ENCODE measurements around the gene SPATA31D4.

Gene SPATA31D4

DNA sequence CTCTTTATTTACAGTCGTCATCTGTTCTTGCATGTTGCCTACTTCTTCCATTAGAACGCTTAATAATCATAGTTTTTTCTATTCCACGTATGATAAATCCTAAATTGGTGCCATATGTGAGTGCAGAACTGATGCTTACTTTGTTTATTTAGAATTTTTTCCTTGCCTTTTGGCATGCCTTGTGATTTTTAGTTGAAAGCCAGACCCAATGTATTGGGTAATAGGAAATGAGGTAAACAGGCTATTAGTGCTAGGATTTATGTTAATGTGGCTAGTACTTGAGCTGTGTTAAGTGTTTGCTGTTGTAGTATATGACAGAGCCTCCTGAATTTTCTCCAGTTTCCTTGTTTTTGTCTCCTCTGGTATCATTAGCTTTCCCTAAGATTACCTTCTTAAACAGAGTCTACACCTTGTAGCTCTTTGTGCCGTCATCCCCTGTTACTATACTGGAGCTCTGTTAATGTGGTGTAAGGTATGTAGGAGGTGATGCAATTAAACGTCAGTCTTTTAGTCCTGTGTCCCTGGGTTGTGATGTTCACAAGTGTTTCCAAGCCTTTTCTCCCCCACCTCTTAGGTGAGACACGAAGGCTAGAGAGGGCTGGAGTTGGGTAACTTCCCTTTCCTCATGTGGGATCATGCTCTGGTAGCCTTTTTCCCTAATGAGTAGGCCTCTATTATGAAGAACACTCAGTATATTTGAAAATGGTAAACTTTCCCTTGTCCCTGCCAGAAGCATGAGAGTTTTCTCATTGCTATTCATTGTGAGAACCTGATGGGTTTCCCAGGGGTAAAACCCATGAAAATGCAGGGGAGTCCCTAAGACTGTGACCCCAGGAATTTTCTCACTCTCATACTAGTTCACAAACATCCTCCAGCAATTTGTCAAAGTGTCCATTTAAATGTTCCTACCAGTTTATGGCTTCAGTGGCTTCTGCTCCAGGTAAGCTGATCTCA is 36.3 kb downstream of the SPATA31D4 start:
- in situ Hi-C loops (cut with HindIII; ENCODE audit: low sequenced_read_pairs) = no loop called here

- in situ Hi-C loops (cut with HindIII; ENCODE audit: low sequenced_read_pairs) = no loop called here
These were observed 39.8 kb downstream of the SPATA31D4 start for GRCh38 chr9:81968026-81968425.

DNA sequence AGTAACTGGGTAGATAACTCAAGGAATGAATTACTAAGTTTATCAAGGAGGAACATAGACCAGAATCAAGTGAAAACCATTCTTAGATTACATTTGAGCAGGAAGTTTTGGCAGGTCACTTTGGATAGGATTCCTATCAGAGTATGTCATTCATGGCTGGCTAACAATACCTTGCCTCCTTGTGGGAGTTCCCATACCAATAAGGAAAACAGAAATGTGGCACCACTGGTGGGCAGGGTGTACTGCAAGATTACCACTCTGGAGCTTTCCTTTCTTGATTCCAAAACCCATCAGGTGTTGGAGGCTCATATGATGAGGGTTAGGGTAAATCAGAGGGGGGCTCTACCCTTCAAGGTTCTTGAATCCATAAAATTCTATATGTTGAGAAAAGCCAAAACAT is 41.7 kb downstream of the SPATA31D4 start:
- in situ Hi-C loops (cut with HindIII; ENCODE audit: low sequenced_read_pairs) = no loop called here

GRCh38 chr9:81971727-81972126 is 43.5 kb downstream of the SPATA31D4 start:
- in situ Hi-C loops (cut with HindIII; ENCODE audit: low sequenced_read_pairs) = no loop called here

DNA sequence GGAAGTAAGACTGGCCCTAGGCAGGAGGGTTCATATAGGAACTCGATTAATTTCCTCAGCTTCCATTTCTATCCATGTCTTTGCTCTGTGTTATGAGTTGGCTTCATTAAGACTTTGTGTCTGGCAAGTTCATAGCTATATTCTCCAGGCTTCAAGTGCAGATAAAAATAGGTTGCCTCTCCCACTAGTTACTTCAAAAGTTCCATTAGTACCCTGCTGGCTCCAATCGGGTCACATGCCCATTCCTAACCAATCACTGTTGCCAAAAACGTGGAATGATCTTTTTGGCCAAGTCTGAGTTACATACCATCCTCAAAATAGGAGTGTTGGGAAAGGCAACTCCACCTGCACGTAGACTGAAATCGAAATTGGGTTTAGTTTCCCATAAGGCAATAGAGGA is 46.5 kb downstream of the SPATA31D4 start:
- in situ Hi-C loops (cut with HindIII; ENCODE audit: low sequenced_read_pairs) = no loop called here

GRCh38 chr9:81976351-81976750 is 48.1 kb downstream of the SPATA31D4 start:
- in situ Hi-C loops (cut with HindIII; ENCODE audit: low sequenced_read_pairs) = no loop called here

- in situ Hi-C loops (cut with HindIII; ENCODE audit: low sequenced_read_pairs) = no loop called here
These were observed 51.0 kb downstream of the SPATA31D4 start for GRCh38 chr9:81979196-81979595.

DNA sequence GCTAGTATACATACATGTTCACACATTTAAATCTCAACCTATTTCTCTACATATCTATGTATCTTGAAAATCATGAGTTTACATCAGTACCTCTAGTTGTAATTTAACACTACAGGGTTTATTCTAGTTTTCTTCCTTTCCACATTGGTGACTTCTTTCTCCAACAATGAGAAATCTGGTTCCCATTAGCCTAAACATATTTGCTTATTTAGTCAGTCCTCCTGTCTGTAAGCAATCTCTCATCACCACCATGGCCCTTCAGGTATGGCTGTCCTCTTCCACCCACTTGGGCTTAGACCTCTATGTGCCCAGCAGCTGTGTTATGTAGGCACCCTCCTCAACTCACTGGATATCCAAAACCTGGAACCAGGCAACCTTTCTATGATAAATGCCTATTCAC is 52.3 kb downstream of the SPATA31D4 start:
- in situ Hi-C loops (cut with HindIII; ENCODE audit: low sequenced_read_pairs) = no loop called here

GRCh38 chr9:81981883-81982282 is 53.7 kb downstream of the SPATA31D4 start:
- in situ Hi-C loops (cut with HindIII; ENCODE audit: low sequenced_read_pairs) = no loop called here

Data from endothelial cell of hepatic sinusoid (primary cell).